WERI-Rb-1 (cell line): ENCODE results near the gene MARCHF6.
"Not testable (repeated sequence)": the region's sequence is repeated elsewhere in the genome, so short reads cannot be mapped to it uniquely, and the experiment has no call there.

ENCODE experiments used
- DNase-seq: peaks from one replicate; pipeline ENCODE4 v3.0.0-alpha.2; 2020
- H3K27ac ChIP-seq: fragments of 250-450 bp; sonication (Bioruptor Pico); 2 replicates; pipeline ENCODE4 v1.5.1; 2020; ENCODE audit warnings: mild to moderate bottlenecking, moderate library complexity
- H3K27me3 ChIP-seq: fragments of 250-450 bp; sonication (Bioruptor Pico); 2 replicates; pipeline ENCODE4 v1.5.1; 2021; ENCODE audit warnings: mild to moderate bottlenecking, low read depth, moderate library complexity; ENCODE audit not compliant: insufficient read depth, severe bottlenecking
- H3K36me3 ChIP-seq: fragments of 250-450 bp; sonication (Bioruptor Pico); 2 replicates; pipeline ENCODE4 v1.5.1; 2020; ENCODE audit warnings: mild to moderate bottlenecking, moderate library complexity
- H3K4me3 ChIP-seq: 2 replicates; pipeline ENCODE4 v1.5.1; 2011; ENCODE audit warnings: low read depth, mild to moderate bottlenecking, control low read depth, low read length
- H3K9me3 ChIP-seq: fragments of 250-450 bp; sonication (Bioruptor Pico); 2 replicates; pipeline ENCODE4 v1.5.1; 2021; ENCODE audit warnings: mild to moderate bottlenecking, moderate library complexity; ENCODE audit not compliant: severe bottlenecking
- TF ChIP-seq, protein P1 (sequence below): IDR thresholded peaks from 2 replicates; pipeline ENCODE4 v1.5.1; 2011; ENCODE audit warnings: low read depth, mild to moderate bottlenecking, control low read depth, inconsistent platforms, low read length

Gene MARCHF6

GRCh38 chr5:10367579-10367978 is 14.1 kb downstream of the MARCHF6 start:
- H3K27ac ChIP-seq = no peak overlapping the region

DNA sequence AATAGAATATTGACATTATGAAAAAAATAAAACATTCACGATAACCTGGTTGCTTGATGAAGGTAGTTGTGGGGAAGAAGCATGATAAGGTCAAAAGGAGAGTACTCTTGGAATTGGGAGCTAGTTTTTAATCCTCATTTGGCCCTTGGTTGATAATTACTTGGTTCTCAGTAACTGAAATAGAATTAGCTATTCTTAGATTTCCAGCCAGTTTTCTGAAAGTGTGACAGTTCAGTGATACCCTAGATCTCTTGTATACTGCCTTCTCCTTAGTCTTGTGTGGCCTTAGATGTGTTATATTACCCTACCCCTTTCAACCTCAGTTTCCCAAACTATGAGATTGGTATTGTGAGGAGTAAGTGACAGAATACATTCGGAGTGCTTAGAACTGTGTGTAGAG is 17.4 kb downstream of the MARCHF6 start:
- no peak for DNase-seq
- Histone ChIP-seq H3K9me3 (no peaks in the 10 kb centered on the region), H3K4me3 (no peak overlapping the region), H3K27ac (no peak overlapping the region), H3K27me3 (no peaks in the 10 kb centered on the region), H3K36me3 (no peaks in the 10 kb centered on the region; the same call in none of the 2 replicates)
- TF ChIP-seq, protein P1, sequence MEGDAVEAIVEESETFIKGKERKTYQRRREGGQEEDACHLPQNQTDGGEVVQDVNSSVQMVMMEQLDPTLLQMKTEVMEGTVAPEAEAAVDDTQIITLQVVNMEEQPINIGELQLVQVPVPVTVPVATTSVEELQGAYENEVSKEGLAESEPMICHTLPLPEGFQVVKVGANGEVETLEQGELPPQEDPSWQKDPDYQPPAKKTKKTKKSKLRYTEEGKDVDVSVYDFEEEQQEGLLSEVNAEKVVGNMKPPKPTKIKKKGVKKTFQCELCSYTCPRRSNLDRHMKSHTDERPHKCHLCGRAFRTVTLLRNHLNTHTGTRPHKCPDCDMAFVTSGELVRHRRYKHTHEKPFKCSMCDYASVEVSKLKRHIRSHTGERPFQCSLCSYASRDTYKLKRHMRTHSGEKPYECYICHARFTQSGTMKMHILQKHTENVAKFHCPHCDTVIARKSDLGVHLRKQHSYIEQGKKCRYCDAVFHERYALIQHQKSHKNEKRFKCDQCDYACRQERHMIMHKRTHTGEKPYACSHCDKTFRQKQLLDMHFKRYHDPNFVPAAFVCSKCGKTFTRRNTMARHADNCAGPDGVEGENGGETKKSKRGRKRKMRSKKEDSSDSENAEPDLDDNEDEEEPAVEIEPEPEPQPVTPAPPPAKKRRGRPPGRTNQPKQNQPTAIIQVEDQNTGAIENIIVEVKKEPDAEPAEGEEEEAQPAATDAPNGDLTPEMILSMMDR = no peak

More at GRCh38 chr5:10367579-10367978, 14.1 kb downstream of the MARCHF6 start:
- Histone ChIP-seq H3K4me3 (no peak overlapping the region), H3K36me3 (peaks cover 8% of the 10 kb centered on the region), H3K9me3 (no peaks in the 10 kb centered on the region), H3K27me3 (no peaks in the 10 kb centered on the region)
- TF ChIP-seq, protein P1 = no peak
- DNase-seq = no peak

- not testable (repeated sequence) for H3K9me3 ChIP-seq, H3K27ac ChIP-seq, DNase-seq, H3K4me3 ChIP-seq, H3K36me3 ChIP-seq, H3K27me3 ChIP-seq
These were observed 17.9 kb downstream of the MARCHF6 start for GRCh38 chr5:10371369-10371768.

- Histone ChIP-seq H3K27me3 (no peaks in the 10 kb centered on the region), H3K4me3 (no peak overlapping the region), H3K36me3 (peaks cover 14% of the 10 kb centered on the region), H3K9me3 (no peaks in the 10 kb centered on the region), H3K27ac (no peak overlapping the region)
- no peak for DNase-seq
- TF ChIP-seq, protein P1 = no peak
These were observed 19.5 kb downstream of the MARCHF6 start for GRCh38 chr5:10372726-10373709.

GRCh38 chr5:10374046-10375022 is 20.8 kb downstream of the MARCHF6 start:
- peaks cover 22% of the 10 kb centered on the region for H3K36me3 ChIP-seq
- no peaks in the 10 kb centered on the region for H3K9me3 ChIP-seq
- DNase-seq = peak; percentile 36
- no peaks in the 10 kb centered on the region for H3K27me3 ChIP-seq
- no peak overlapping the region for H3K27ac ChIP-seq
- TF ChIP-seq, protein P1 = no peak
- no peak overlapping the region for H3K4me3 ChIP-seq

DNA sequence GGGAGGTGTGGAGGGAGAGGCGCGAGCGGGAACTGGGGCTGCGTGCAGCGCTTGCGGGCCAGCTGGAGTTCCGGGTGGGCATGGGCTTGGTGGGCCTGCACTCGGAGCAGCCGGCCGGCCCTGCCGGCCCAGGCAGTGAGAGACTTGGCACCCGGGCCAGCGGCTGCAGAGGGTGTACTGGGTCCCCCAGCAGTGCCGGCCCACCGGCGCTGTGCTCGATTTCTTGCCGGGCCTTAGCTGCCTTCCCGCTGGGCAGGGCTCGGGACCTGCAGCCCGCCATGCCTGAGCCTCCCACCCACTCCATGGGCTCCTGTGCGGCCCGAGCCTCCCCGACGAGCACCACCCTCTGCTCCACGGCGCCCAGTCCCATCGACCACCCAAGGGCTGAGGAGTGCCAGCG is 21.7 kb downstream of the MARCHF6 start:
- H3K36me3 ChIP-seq = peaks cover 30% of the 10 kb centered on the region
- H3K9me3 ChIP-seq, H3K4me3 ChIP-seq, H3K27me3 ChIP-seq, H3K27ac ChIP-seq, DNase-seq: not testable (repeated sequence)
